GM12875 (cell line): ENCODE measurements around the gene SLC4A8.

Experiments used
- H3K4me3 ChIP-seq: one replicate; pipeline ENCODE4 v1.5.1; 2011; ENCODE audit warnings: low read depth, low read length, control low read depth
- CTCF ChIP-seq: IDR thresholded peaks from 2 replicates; pipeline ENCODE4 v1.5.1; 2011; ENCODE audit warnings: low read depth, mild to moderate bottlenecking, control low read depth, inconsistent platforms, low read length, moderate library complexity, borderline replicate concordance; ENCODE audit not compliant: insufficient read depth

The SLC4A8 gene

DNA sequence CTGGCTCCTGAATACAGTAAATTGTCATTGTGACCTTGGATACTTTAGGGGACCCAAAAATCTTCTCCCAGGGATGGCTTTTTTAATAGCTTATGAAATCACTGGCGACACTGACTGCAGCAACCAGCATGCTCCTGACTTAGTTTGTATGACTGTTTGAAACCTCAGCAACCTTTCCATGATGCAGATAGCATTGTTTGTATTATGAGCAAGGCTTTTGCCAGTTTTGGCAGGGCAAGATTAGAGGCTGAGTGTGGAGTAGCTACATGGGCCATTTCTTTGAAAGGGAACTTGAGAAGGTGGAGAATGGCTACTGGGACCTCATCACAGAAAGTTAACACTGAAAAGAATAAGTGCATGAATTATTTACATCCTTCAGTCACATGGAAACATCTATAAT, 50.9 kb downstream of the SLC4A8 start:
- no peak for TF ChIP-seq CTCF
- H3K4me3 ChIP-seq, result no peak overlapping the region

GRCh38 chr12:51480978-51481377, 56.3 kb downstream of the SLC4A8 start:
- H3K4me3 ChIP-seq, result no peak overlapping the region
- no peak for TF ChIP-seq CTCF

DNA sequence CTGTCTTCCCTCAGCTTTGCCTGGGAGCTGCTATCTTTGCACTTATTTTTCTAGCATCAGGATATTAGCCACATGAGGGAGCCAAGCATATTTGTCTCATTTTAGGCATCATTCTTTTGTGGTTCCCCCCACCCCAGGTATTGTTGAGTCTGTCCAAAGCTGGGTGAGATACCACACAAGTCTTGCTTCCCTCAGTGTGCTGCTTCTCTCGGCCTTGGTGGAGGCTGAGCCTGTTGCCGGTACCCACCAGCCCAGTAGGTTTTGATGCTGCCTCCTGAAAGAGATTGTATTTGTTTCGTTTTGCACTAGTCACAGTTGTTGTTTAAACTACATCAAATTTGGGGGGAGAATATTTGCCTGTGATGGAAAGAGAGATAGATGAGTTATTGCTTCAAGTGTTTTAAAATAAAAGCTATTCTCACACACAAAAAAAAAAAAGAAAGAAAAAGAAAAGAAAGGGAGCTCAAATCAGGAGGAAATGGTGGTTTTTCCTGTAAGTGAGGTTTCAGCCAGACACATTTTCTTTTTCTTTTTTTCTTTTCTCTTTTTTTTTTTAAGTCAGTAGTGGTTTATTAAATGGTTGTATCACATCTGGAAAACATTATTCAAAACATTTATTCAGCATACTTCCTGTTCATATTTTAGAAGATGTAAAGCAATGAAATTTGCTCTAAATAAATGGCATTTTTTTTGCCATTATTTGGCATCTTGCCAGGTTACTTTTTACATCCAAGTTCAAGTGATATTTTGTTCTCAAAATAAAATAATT, 58.5 kb downstream of the SLC4A8 start:
- no peak overlapping the region for H3K4me3 ChIP-seq
- TF ChIP-seq CTCF, result no peak

- H3K4me3 ChIP-seq, result no peak overlapping the region
- no peak for TF ChIP-seq CTCF
Observed at GRCh38 chr12:51484119-51484518, 59.5 kb downstream of the SLC4A8 start.

DNA sequence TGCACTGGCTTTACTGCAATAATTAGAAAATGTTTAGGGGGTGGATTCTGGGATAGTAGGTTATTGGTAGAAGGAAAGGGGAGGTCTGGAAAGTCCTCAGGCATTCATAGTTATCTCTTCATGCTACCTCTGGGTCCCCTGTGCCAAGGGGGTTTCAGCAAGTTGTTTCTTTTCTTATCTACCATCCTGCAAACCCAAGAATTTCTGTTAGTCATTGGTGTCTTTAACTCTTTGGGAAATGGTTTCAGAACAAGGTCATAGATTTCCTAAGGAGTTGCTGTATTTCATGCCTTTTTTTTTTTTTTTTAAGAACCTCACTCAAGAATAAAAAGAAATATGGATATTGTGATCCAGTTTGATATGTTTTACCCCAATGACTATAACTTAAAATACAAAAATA, 63.6 kb downstream of the SLC4A8 start:
- no peak overlapping the region for H3K4me3 ChIP-seq
- TF ChIP-seq CTCF, result no peak

- no peak overlapping the region for H3K4me3 ChIP-seq
- no peak for TF ChIP-seq CTCF
Observed at GRCh38 chr12:51493281-51493680, 68.7 kb downstream of the SLC4A8 start.

DNA sequence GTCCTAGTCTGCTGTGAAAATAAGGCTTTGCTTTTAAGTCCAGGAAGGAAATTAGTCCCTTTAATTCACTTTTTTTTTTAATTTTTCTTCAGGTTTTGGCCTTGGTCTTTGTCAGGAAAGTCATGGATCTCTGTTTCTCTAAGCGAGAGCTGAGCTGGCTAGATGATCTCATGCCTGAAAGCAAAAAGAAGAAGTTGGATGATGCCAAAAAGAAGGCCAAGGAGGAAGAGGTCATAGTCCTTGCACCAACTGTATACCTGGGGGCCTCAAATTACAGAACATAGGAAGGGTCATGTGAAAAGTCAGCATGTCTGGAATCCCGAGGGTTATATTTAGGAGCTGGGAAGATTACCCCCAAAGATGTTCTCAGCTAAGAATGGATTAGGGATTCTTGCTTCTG, 72.3 kb downstream of the SLC4A8 start:
- no peak for TF ChIP-seq CTCF
- H3K4me3 ChIP-seq, result no peak overlapping the region
